ENCODE data around the gene CAP2. TPM values are rescaled to one million over a fixed set of nuclear protein-coding genes. Genes with fewer than 3 reads are reported as not detected.

CAP2 gene
- total and polyA plus RNA-seq, 9 of the 15 experiments (the other 6 are each of a cell fraction or from before 2014, with no cell fraction given), result not detected

DNA sequence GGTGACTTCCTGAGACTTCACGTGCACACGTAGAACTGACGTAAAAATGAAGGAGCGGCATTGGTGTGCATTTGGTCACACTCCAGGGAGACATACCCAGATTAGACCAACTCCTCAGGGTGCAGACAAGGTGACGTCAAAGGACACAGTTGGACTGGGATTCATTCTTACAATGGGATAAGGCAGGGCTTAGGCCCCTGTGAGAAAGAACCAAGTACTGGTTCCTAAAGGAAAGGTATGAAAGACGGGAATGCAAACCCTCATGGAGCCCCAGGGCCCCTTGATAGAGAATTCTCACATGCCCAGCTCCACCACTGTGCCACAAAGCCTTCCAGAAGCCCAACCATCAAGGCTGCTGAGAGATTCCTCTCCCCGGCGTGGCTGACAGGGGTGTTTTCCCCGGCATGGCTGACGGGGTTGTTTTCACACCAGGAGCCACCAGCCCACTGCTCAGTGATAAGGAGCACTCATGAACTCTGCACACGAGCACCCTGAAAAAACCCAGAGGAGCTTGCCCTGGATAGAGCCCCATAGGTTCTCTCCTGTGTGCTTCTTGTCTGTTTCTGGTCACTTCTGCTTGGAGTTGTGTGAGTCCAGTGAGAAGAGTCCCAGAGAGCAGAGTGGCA, 90.1 kb downstream of the CAP2 start (continued):
- TF ChIP-seq HMG20A (CRISPR knock-in tag; conservative IDR thresholded peaks at IDR 0.05), result no peak
- no peak for TF ChIP-seq CBFA2T3 (IDR thresholded peaks at IDR 0.05)
- no peak for TF ChIP-seq ZNF764 (CRISPR knock-in tag; IDR thresholded peaks at IDR 0.05; ENCODE audit: low read depth)
- TF ChIP-seq ZNF239 (CRISPR knock-in tag; IDR thresholded peaks at IDR 0.05), result no peak

DNA sequence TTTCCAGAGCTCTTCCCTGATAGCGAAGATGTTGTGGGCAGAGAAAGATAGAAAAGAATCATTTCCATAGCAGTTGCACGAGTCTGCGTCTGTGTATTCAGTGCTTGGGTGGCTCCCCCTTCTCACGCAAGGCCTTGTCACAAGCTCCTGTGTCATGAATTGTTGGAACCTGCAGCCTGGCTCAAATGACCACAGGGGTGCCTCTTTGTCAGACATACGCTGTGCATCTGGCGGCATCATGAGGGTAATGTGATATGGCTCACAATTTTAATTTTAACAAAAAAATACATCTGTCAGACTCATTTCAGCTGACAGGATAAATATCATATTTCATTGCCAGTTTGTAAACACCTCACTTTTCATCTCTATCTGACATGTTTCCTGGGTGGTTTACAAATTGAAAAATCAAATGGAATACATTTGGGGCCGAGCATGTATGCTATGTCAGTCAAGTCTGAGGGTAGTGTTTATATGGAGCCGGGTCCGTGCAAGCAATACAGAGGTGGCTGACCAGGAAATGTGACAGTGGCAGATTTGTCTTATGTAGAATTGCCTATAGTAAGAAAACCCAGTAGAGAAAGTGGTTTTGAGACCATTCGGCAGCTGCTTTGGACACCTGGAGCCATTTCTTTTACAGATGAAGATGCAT, 90.9 kb downstream of the CAP2 start:
- Histone ChIP-seq H3K27ac (ENCODE audit: extremely low read depth, low read depth, low read length) (no peak overlapping the region), H3K27me3 (ENCODE audit: control insufficient read depth in 2 of 2, insufficient read depth in 2 of 2, low read length in 2 of 2) (peaks cover 28 to 39% of the 10 kb centered on the region in 2 experiments; a peak in 4 of 5 replicates), H4K20me1 (replicated peaks; ENCODE audit: control insufficient read depth, insufficient read depth, low read length) (no peaks in the 10 kb centered on the region; the same call in 1 of the 2 replicates), H3K9me1 (ENCODE audit: control insufficient read depth, insufficient read depth, low read length) (no peaks in the 10 kb centered on the region), H2AFZ (ENCODE audit: low read depth, low read length) (no peak overlapping the region), H3K4me1 (replicated peaks in 1 of 2; ENCODE audit: control insufficient read depth in 2 of 2, insufficient read depth in 2 of 2, low read length in 2 of 2) (no peaks in the 10 kb centered on the region), H3K4me3 (no peak overlapping the region), H3K36me3 (ENCODE audit: control insufficient read depth, insufficient read depth, low read length) (no peaks in the 10 kb centered on the region), H3K4me2 (ENCODE audit: insufficient read depth, low read length) (no peak overlapping the region), H3K9ac (ENCODE audit: insufficient read depth in 1 of 2, low read depth in 2 of 2, low read length in 2 of 2) (no peak overlapping the region), H3K79me2 (ENCODE audit: control insufficient read depth, insufficient read depth, low read length) (no peaks in the 10 kb centered on the region), H3K9me3 (replicated peaks; ENCODE audit: control insufficient read depth, insufficient read depth, low read depth, low read length) (no peaks in the 10 kb centered on the region)
- 1% methylated on average over 10 of the region's 10 CpGs for WGBS (ENCODE audit: insufficient coverage, low coverage, missing lambda C conversion rate)
- ATAC-seq, result no peak
- BruUV-seq (replicated peaks), result no TSS peak
- intact Hi-C loops (cut with micrococcal nuclease) (no loop called here), in situ Hi-C loops (cut with MboI) (no loop called here)
- no peak for FAIRE-seq
- CTCF ChIA-PET (ENCODE audit: low intra/inter-chr PET ratio), result no interaction called here
- POLR2A ChIA-PET, result interaction anchor here (1.0 to 1.5 kb wide), 2 partner anchors 10 to 12 kb away, joined by 3 read pairs; no protein-coding TSS in a partner anchor
- no peak for DNase-seq (ENCODE audit: extremely low read depth in 1 of 4, low spot score in 3 of 4)
- TF ChIP-seq CEBPG (CRISPR knock-in tag; IDR thresholded peaks at IDR 0.05) (no peak), CEBPG (tag; conservative IDR thresholded peaks at IDR 0.05 in 1 of 2, IDR thresholded peaks at IDR 0.05 in 1 of 2) (no peak), RHOXF2B (CRISPR knock-in tag; conservative IDR thresholded peaks at IDR 0.05) (no peak), CHD2 (IDR thresholded peaks at IDR 0.05; ENCODE audit: low read depth, low read length) (no peak), ZNF561 (CRISPR knock-in tag; conservative IDR thresholded peaks at IDR 0.05) (no peak), CSDE1 (IDR thresholded peaks at IDR 0.05) (no peak), ZFP36 (IDR thresholded peaks at IDR 0.05; ENCODE audit: low read depth, low read length, partially characterized antibody) (no peak), TAF7 (tag; IDR thresholded peaks at IDR 0.05) (no peak), FOS (IDR thresholded peaks at IDR 0.05; ENCODE audit: extremely low read depth, insufficient read length) (no peak), RAD51 (IDR thresholded peaks at IDR 0.05; ENCODE audit: borderline replicate concordance, low read depth) (no peak), MCM3 (IDR thresholded peaks at IDR 0.05) (no peak), ELF1 (tag; IDR thresholded peaks at IDR 0.05) (no peak)
- TF ChIP-seq, protein P1, sequence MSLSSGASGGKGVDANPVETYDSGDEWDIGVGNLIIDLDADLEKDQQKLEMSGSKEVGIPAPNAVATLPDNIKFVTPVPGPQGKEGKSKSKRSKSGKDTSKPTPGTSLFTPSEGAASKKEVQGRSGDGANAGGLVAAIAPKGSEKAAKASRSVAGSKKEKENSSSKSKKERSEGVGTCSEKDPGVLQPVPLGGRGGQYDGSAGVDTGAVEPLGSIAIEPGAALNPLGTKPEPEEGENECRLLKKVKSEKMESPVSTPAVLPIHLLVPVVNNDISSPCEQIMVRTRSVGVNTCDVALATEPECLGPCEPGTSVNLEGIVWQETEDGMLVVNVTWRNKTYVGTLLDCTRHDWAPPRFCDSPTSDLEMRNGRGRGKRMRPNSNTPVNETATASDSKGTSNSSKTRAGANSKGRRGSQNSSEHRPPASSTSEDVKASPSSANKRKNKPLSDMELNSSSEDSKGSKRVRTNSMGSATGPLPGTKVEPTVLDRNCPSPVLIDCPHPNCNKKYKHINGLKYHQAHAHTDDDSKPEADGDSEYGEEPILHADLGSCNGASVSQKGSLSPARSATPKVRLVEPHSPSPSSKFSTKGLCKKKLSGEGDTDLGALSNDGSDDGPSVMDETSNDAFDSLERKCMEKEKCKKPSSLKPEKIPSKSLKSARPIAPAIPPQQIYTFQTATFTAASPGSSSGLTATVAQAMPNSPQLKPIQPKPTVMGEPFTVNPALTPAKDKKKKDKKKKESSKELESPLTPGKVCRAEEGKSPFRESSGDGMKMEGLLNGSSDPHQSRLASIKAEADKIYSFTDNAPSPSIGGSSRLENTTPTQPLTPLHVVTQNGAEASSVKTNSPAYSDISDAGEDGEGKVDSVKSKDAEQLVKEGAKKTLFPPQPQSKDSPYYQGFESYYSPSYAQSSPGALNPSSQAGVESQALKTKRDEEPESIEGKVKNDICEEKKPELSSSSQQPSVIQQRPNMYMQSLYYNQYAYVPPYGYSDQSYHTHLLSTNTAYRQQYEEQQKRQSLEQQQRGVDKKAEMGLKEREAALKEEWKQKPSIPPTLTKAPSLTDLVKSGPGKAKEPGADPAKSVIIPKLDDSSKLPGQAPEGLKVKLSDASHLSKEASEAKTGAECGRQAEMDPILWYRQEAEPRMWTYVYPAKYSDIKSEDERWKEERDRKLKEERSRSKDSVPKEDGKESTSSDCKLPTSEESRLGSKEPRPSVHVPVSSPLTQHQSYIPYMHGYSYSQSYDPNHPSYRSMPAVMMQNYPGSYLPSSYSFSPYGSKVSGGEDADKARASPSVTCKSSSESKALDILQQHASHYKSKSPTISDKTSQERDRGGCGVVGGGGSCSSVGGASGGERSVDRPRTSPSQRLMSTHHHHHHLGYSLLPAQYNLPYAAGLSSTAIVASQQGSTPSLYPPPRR (CRISPR knock-in tag; IDR thresholded peaks at IDR 0.05; ENCODE audit: borderline replicate concordance), result no peak
